HepG2 (cell line): ENCODE measurements around the gene ANKZF1. TPM values are rescaled to one million over a fixed set of nuclear protein-coding genes. Genes with fewer than 3 reads are reported as not detected.
A peak's percentile ranks its signal among the peaks of the same experiment; 100 is the strongest.

ENCODE experiments used
- AGO2 ChIP-seq: fragments of 200-400 bp; formaldehyde crosslinking; optimal IDR thresholded peaks from 2 replicates; pipeline ENCODE3; 2017; ENCODE audit warnings: mild to moderate bottlenecking, low read depth, low read length, moderate library complexity
- CERS6 ChIP-seq: sonication (generic); formaldehyde crosslinking; IDR thresholded peaks from 2 replicates; pipeline ENCODE4 v1.5.0; 2020; ENCODE audit warnings: missing genetic modification reagents
- FIP1L1 ChIP-seq: fragments of 200-400 bp; formaldehyde crosslinking; IDR thresholded peaks from 2 replicates; pipeline ENCODE4 v1.6.1; 2018; ENCODE audit warnings: low read depth, mild to moderate bottlenecking, low read length, moderate library complexity, borderline replicate concordance; ENCODE audit not compliant: insufficient read depth
- FUBP1 ChIP-seq: sonication (generic); formaldehyde crosslinking; IDR thresholded peaks from 2 replicates; pipeline ENCODE4 v1.5.1; 2020; ENCODE audit warnings: missing genetic modification reagents, mild to moderate bottlenecking, borderline replicate concordance
- MIER3 ChIP-seq: IDR thresholded peaks from 2 replicates; pipeline ENCODE4 v1.6.1; 2016; ENCODE audit warnings: missing compliant biosample characterization, borderline replicate concordance
- POLR2AphosphoS2 ChIP-seq: IDR thresholded peaks from 2 replicates; pipeline ENCODE4 v1.6.1; 2011; ENCODE audit warnings: low read depth, low read length, improper control_type of control experiment
- SATB2 ChIP-seq: sonication (generic); formaldehyde crosslinking; IDR thresholded peaks from 2 replicates; pipeline ENCODE4 v1.5.0; 2020; ENCODE audit warnings: missing genetic modification reagents
- SETDB1 ChIP-seq: sonication (generic); formaldehyde crosslinking; IDR thresholded peaks from 2 replicates; pipeline ENCODE4 v1.5.1; 2020; ENCODE audit warnings: missing genetic modification reagents, mild to moderate bottlenecking, borderline replicate concordance
- ZBTB38 ChIP-seq: sonication (generic); formaldehyde crosslinking; IDR thresholded peaks from 2 replicates; pipeline ENCODE4 v1.5.1; 2020; ENCODE audit warnings: mild to moderate bottlenecking, missing genetic modification reagents
- ZNF326 ChIP-seq: sonication (generic); formaldehyde crosslinking; IDR thresholded peaks from 2 replicates; pipeline ENCODE4 v1.4.0; 2020; ENCODE audit warnings: missing genetic modification reagents, borderline replicate concordance
- ZNF605 ChIP-seq: sonication (generic); formaldehyde crosslinking; IDR thresholded peaks from 2 replicates; pipeline ENCODE4 v1.8.0; 2022; ENCODE audit warnings: mild to moderate bottlenecking, missing genetic modification reagents
- ZNF687 ChIP-seq: sonication (generic); formaldehyde crosslinking; IDR thresholded peaks from 2 replicates; pipeline ENCODE4 v1.5.1; 2020; ENCODE audit warnings: mild to moderate bottlenecking, missing genetic modification reagents, moderate library complexity
- ZNF737 ChIP-seq: sonication (generic); formaldehyde crosslinking; IDR thresholded peaks from 2 replicates; pipeline ENCODE4 v1.5.0; 2020; ENCODE audit warnings: missing genetic modification reagents, mild to moderate bottlenecking, borderline replicate concordance
- polyA plus RNA-seq, 8 experiments: library from polyadenylated mRNA; depleted of rRNA in 3 of 8; stranded (reverse) in 7 of 8; unstranded in 1 of 8; fragments of >200 nt; fragmentation: Illumina TruSeq in 4 of 8; extraction: Trizol in 4 of 8; gene quantifications; 2 replicates each; pipeline versions ENCODE4 v1.2.1 to v1.2.3, GENCODE V29; 2011 to 2016; ENCODE audit warnings: low read depth in 4 of 8, missing spikeins in 1 of 8, mixed read lengths in 1 of 8; ENCODE audit not compliant: insufficient read depth in 1 of 8
- total RNA-seq, 5 experiments: library from RNA; depleted of rRNA; stranded (reverse); fragments of >200 nt; fragmentation: Illumina TruSeq; extraction: Trizol; gene quantifications; 2 replicates each; pipeline ENCODE4 v1.2.3, GENCODE V29; 2016; ENCODE audit warnings: low read depth in 1 of 5
- TF ChIP-seq, protein P1 (sequence below): sonication (generic); formaldehyde crosslinking; IDR thresholded peaks from 2 replicates; pipeline ENCODE4 v1.5.1; 2020; ENCODE audit warnings: missing genetic modification reagents, mild to moderate bottlenecking, borderline replicate concordance

Gene ANKZF1
- total and polyA plus RNA-seq, 2 of the 13 experiments (the other 11 are each of a cell fraction or from before 2014, with no cell fraction given), result 25.3 to 128 TPM

- 0 out of 2 replicates have a peak, but pooled peaks have one; percentile 29 for TF ChIP-seq FUBP1 (CRISPR knock-in tag)
- 0 out of 2 replicates have a peak, but pooled peaks have one; percentile 50 for TF ChIP-seq SETDB1 (CRISPR knock-in tag)
- no peak for TF ChIP-seq SATB2 (CRISPR knock-in tag)
- TF ChIP-seq FIP1L1, result no peak
- TF ChIP-seq ZNF326 (CRISPR knock-in tag), result no peak
- peak; percentile 26; the same call in 1 of the 2 replicates for TF ChIP-seq ZNF737
- peak; percentile 52; the same call in 1 of the 2 replicates for TF ChIP-seq ZBTB38 (CRISPR knock-in tag)
- TF ChIP-seq, protein P1, sequence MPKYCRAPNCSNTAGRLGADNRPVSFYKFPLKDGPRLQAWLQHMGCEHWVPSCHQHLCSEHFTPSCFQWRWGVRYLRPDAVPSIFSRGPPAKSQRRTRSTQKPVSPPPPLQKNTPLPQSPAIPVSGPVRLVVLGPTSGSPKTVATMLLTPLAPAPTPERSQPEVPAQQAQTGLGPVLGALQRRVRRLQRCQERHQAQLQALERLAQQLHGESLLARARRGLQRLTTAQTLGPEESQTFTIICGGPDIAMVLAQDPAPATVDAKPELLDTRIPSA (CRISPR knock-in tag), result 0 out of 2 replicates have a peak, but pooled peaks have one; percentile 30
- TF ChIP-seq ZNF687 (CRISPR knock-in tag), result peak; percentile 66
- no peak for TF ChIP-seq CERS6 (CRISPR knock-in tag)
- no peak for TF ChIP-seq MIER3 (CRISPR knock-in tag)
- peak; percentile 56 for TF ChIP-seq AGO2
- TF ChIP-seq POLR2AphosphoS2, result no peak
- no peak for TF ChIP-seq ZNF605 (CRISPR knock-in tag)
Measured at GRCh38 chr2:219209236-219210195, 20.1 kb upstream of the ANKZF1 start (continued).
